ENCODE measurements around the gene ADCY1. TPM values are rescaled to one million over a fixed set of nuclear protein-coding genes. Genes with fewer than 3 reads are reported as not detected.

ADCY1 gene
- polyA plus RNA-seq, 1 experiment = 0.15 TPM

GRCh38 chr7:45622058-45622457, 47.9 kb downstream of the ADCY1 start:
- no peak overlapping the region for H3K27ac ChIP-seq (ENCODE audit: low read depth, low read length)
- no peak overlapping the region for H3K4me3 ChIP-seq (ENCODE audit: low read depth, low read length)
- POLR2A ChIA-PET = no interaction called here
- TF ChIP-seq CTCF (IDR thresholded peaks at IDR 0.05; ENCODE audit: low read depth, low read length) = no peak
- no peak for DNase-seq (ENCODE audit: low read depth, low spot score)
- CTCF ChIA-PET = no interaction called here
- no peaks in the 10 kb centered on the region for H3K9me3 ChIP-seq (ENCODE audit: control insufficient read depth, insufficient read depth, low read length)
- H3K27me3 ChIP-seq (ENCODE audit: control insufficient read depth, insufficient read depth, low read length) = peaks cover 10% of the 10 kb centered on the region

- Histone ChIP-seq H3K9me3 (ENCODE audit: control insufficient read depth, insufficient read depth, low read length) (no peaks in the 10 kb centered on the region), H3K27me3 (ENCODE audit: control insufficient read depth, insufficient read depth, low read length) (peaks cover 12% of the 10 kb centered on the region), H3K27ac (ENCODE audit: low read depth, low read length) (no peak overlapping the region), H3K4me3 (ENCODE audit: low read depth, low read length) (no peak overlapping the region)
- no peak for DNase-seq (ENCODE audit: low read depth, low spot score)
- POLR2A ChIA-PET = no interaction called here
- no peak for TF ChIP-seq CTCF (IDR thresholded peaks at IDR 0.05; ENCODE audit: low read depth, low read length)
- CTCF ChIA-PET = no interaction called here
Measured at GRCh38 chr7:45623157-45623556, 49.0 kb downstream of the ADCY1 start.

- H3K27me3 ChIP-seq (ENCODE audit: control insufficient read depth, insufficient read depth, low read length) = peaks cover 12% of the 10 kb centered on the region
- DNase-seq (ENCODE audit: low read depth, low spot score) = no peak
- H3K27ac ChIP-seq (ENCODE audit: low read depth, low read length) = no peak overlapping the region
- H3K4me3 ChIP-seq (ENCODE audit: low read depth, low read length) = no peak overlapping the region
- TF ChIP-seq CTCF (IDR thresholded peaks at IDR 0.05; ENCODE audit: low read depth, low read length) = no peak
- H3K9me3 ChIP-seq (ENCODE audit: control insufficient read depth, insufficient read depth, low read length) = no peaks in the 10 kb centered on the region
- ChIA-PET CTCF (no interaction called here), POLR2A (no interaction called here)
Measured at GRCh38 chr7:45623740-45624391, 49.7 kb downstream of the ADCY1 start.

GRCh38 chr7:45624392-45624760, 50.2 kb downstream of the ADCY1 start:
- no peak overlapping the region for H3K4me3 ChIP-seq (ENCODE audit: low read depth, low read length)
- no peak overlapping the region for H3K27ac ChIP-seq (ENCODE audit: low read depth, low read length)
- ChIA-PET POLR2A (no interaction called here), CTCF (no interaction called here)
- no peaks in the 10 kb centered on the region for H3K9me3 ChIP-seq (ENCODE audit: control insufficient read depth, insufficient read depth, low read length)
- no peak for TF ChIP-seq CTCF (IDR thresholded peaks at IDR 0.05; ENCODE audit: low read depth, low read length)
- peaks cover 12% of the 10 kb centered on the region for H3K27me3 ChIP-seq (ENCODE audit: control insufficient read depth, insufficient read depth, low read length)
- DNase-seq (ENCODE audit: low read depth, low spot score) = no peak

GRCh38 chr7:45625067-45625466, 50.9 kb downstream of the ADCY1 start:
- POLR2A ChIA-PET = no interaction called here
- no peaks in the 10 kb centered on the region for H3K9me3 ChIP-seq (ENCODE audit: control insufficient read depth, insufficient read depth, low read length)
- CTCF ChIA-PET = no interaction called here
- no peak overlapping the region for H3K27ac ChIP-seq (ENCODE audit: low read depth, low read length)
- no peak overlapping the region for H3K4me3 ChIP-seq (ENCODE audit: low read depth, low read length)
- H3K27me3 ChIP-seq (ENCODE audit: control insufficient read depth, insufficient read depth, low read length) = peaks cover 12% of the 10 kb centered on the region
- no peak for TF ChIP-seq CTCF (IDR thresholded peaks at IDR 0.05; ENCODE audit: low read depth, low read length)
- DNase-seq (ENCODE audit: low read depth, low spot score) = no peak

Data from AG04450 (cell line).